Measurements from ENCODE around the gene LRMDA.

The LRMDA gene

GRCh38 chr10:76150876-76151288 is 719.5 kb downstream of the LRMDA start:
- no peak for TF ChIP-seq ZNF274 (IDR thresholded peaks at IDR 0.05; ENCODE audit: low read depth, low read length)
- H3K4me3 ChIP-seq (ENCODE audit: low read length) = no peak overlapping the region

DNA sequence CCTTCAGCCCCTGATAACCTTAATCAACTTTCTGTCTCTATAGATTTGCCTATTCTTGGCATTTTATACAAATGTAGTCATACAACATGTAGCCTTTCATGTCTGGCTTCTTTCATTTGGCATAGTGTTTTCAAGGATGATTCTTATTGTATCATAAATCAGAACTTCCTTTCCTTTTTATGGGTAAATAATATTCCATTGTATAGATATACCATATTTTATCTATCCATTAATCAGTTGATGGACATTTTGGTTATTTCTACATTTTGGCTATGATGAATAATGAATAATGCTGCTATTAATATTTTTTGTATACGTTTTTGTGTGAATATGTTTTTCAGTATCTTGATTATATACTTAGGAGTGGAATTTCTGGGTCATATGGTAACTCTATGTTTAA is 720.8 kb downstream of the LRMDA start:
- no peak overlapping the region for H3K4me3 ChIP-seq (ENCODE audit: low read length)
- TF ChIP-seq ZNF274 (IDR thresholded peaks at IDR 0.05; ENCODE audit: low read depth, low read length) = no peak

DNA sequence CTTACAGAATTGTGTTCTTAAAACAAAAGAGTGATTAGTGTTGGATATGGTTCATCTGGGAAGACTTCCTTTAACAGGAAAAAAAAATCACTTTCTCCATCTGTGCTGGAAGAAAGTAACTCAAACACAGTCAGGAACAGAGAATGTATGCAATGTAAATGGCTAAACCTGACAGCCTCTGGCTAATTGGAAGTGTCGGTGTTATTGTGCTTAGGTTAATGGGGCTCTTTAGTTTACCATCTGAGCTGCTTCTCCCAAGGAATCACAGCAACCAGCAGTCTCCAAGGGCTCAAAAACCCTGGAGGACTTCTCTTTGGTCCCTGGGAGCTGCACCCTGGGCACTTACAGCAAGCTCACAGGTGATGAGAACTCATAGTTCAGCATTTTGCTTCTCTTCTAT is 724.5 kb downstream of the LRMDA start:
- TF ChIP-seq ZNF274 (IDR thresholded peaks at IDR 0.05; ENCODE audit: low read depth, low read length) = no peak
- no peak overlapping the region for H3K4me3 ChIP-seq (ENCODE audit: low read length)

GRCh38 chr10:76160446-76161300 is 729.2 kb downstream of the LRMDA start:
- TF ChIP-seq ZNF274 (IDR thresholded peaks at IDR 0.05; ENCODE audit: low read depth, low read length) = no peak
- H3K4me3 ChIP-seq (ENCODE audit: low read length) = no peak overlapping the region

DNA sequence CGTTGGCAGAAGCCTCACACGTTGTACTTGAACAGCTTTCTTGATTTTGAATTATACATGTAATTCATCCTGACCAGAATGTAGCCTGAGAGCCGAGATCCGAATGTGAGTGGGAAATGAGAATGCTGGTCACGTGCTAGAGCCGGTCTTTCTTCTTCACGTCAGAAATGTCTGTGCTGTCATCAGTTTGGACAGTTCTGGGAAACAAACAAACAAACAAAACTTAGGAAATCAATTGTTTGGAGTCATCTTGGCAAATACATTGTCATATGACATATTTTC is 729.8 kb downstream of the LRMDA start:
- no peak for TF ChIP-seq ZNF274 (IDR thresholded peaks at IDR 0.05; ENCODE audit: low read depth, low read length)
- H3K4me3 ChIP-seq (ENCODE audit: low read length) = no peak overlapping the region

DNA sequence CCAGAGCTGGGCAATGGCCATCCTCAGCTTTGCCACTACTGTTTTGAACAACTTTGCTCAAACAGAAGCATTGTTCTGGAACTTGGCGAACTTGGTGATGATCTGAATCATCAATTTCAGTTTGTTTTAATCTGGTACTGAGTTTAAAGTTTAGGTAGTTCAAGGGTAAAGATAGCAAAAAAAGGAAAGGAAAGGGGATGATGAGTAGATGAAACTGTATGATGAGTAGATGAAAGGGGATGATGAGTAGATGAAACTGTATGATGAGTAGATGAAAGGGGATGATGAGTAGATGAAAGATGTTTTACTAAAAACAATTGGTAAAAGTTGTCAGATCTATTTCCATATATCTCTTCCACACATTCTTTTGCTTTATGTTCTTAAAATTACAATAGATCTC is 737.0 kb downstream of the LRMDA start:
- TF ChIP-seq ZNF274 (IDR thresholded peaks at IDR 0.05; ENCODE audit: low read depth, low read length) = no peak
- H3K4me3 ChIP-seq (ENCODE audit: low read length) = no peak overlapping the region

DNA sequence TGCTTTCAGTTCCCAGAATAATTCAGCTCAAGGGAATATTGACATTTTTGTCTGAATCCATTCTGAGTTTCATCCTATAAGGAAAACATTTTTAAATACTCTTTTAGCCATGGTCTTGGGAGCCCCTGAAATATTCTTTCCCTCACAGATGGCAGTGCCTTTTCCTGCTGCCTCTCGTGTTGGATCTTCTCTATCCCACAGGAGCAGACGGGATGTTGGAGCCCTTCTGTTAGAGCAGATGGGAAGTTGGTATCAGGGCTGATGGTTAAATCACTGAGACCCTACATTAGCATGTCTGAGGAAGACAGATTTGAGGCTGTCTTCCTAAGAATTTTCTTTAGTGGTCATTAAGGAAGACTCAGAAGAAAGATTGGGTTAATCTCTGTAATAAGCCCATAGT is 737.8 kb downstream of the LRMDA start:
- no peak overlapping the region for H3K4me3 ChIP-seq (ENCODE audit: low read length)
- no peak for TF ChIP-seq ZNF274 (IDR thresholded peaks at IDR 0.05; ENCODE audit: low read depth, low read length)

GRCh38 chr10:76172020-76172419 is 740.6 kb downstream of the LRMDA start:
- no peak for TF ChIP-seq ZNF274 (IDR thresholded peaks at IDR 0.05; ENCODE audit: low read depth, low read length)
- H3K4me3 ChIP-seq (ENCODE audit: low read length) = no peak overlapping the region

- no peak overlapping the region for H3K4me3 ChIP-seq (ENCODE audit: low read length)
- no peak for TF ChIP-seq ZNF274 (IDR thresholded peaks at IDR 0.05; ENCODE audit: low read depth, low read length)
These were observed 744.2 kb downstream of the LRMDA start for GRCh38 chr10:76175533-76176165.

GRCh38 chr10:76176166-76176550 is 744.7 kb downstream of the LRMDA start:
- TF ChIP-seq ZNF274 (IDR thresholded peaks at IDR 0.05; ENCODE audit: low read depth, low read length) = no peak
- H3K4me3 ChIP-seq (ENCODE audit: low read length) = no peak overlapping the region

DNA sequence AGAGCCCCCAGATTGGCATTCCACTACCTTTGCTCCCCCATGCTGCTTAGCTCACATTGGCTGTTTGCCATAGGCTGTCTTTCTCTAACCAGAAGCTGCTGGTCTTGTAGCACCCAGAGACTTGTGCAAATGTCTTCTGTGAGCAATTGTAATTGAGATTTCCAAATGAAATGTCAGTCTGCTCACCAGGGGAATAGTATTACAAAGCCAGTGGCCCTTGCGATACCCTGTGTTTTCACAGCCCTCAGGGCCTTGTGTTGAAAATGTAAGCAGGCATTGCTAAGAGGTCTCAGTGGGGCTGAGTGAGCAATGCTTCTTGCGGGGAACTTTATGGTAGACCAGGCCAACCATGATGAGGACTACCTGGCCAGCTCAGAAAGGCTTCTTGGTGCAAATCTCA is 746.5 kb downstream of the LRMDA start:
- no peak for TF ChIP-seq ZNF274 (IDR thresholded peaks at IDR 0.05; ENCODE audit: low read depth, low read length)
- no peak overlapping the region for H3K4me3 ChIP-seq (ENCODE audit: low read length)

DNA sequence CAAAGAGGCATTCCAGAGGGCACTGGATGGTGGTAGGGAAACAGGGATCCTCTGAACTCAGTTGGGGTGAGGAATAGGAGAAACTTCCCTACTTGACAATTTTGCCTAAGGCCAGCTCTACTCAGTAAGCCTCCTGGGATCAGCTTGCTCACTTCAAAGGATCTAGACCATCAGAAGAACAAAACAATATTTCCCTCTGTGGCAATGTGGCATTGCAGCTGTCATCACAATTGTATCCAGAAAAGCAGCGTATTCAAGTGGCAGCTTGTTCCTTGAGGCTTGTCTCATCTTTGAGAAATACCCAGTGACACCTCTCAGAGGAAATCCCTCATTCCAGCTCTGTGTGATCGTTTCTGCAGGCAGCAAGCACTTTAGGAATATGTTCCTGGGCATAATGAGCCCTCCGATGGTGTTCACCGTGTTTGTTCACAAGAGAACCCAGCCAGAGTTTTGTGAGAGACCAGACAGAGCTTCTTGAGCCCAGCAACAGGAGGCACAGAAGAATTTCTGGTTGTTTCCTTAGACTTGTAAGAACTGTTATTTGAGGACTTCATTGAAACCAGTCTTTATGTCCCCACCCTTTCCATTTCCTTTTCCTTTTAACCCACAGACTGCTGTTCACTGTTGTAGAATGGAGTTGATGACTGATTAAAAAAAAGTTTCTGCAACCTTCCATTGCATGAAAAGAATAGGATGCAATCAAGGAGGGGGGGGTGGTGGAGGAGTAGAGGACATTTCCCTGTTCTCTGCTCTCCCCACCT is 747.3 kb downstream of the LRMDA start:
- H3K4me3 ChIP-seq (ENCODE audit: low read length) = no peak overlapping the region
- no peak for TF ChIP-seq ZNF274 (IDR thresholded peaks at IDR 0.05; ENCODE audit: low read depth, low read length)

DNA sequence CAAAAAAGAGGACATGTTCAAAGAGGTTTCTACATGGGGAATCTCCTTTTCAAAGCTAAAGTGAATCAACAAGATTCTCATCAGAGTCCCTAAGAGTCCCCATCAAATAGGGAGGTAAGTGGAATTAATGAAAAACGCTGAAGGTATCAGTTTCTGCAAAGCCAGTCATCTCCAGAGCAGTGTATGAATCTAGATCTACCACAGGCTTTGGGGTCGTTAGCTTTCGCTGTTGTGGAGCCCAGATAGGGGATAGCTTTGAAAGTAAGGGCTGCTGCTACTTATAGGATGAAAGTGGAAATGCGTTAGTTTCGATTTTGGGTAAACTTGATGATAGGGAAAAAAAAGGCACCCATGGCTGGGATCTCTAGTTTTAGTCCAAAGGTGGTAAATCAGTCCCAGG is 748.4 kb downstream of the LRMDA start:
- no peak overlapping the region for H3K4me3 ChIP-seq (ENCODE audit: low read length)

GRCh38 chr10:76184647-76185046 is 753.2 kb downstream of the LRMDA start:
- H3K4me3 ChIP-seq (ENCODE audit: low read length) = no peak overlapping the region
- TF ChIP-seq ZNF274 (IDR thresholded peaks at IDR 0.05; ENCODE audit: low read depth, low read length) = no peak

More for the DNA sequence above, 748.4 kb downstream of the LRMDA start:
- TF ChIP-seq ZNF274 (IDR thresholded peaks at IDR 0.05; ENCODE audit: low read depth, low read length) = no peak

Data from GM08714 (cell line).